B cell (primary cell): ENCODE measurements around the gene NUDT1. TPM values are rescaled to one million over a fixed set of nuclear protein-coding genes. Genes with fewer than 3 reads are reported as not detected.

Source experiments
- ATAC-seq: fragments of 200-7000 bp; cut with Tn5 transposase; one replicate; pipeline ENCODE4 v1.10.0; 2021; ENCODE audit warnings: low read depth, mild to moderate bottlenecking, moderate number of reproducible peaks, moderate library complexity
- CTCF ChIA-PET: fragments of 350-600 bp; sonication (Branson Sonifier 250); formaldehyde crosslinking; loops from one replicate; lab custom pipeline; 2021; ENCODE audit warnings: antibody characterized with exemption, inconsistent platforms; lab: Charles Lee
- POLR2A ChIA-PET: fragments of 350-600 bp; sonication (Branson Sonifier 250); formaldehyde crosslinking; loops from one replicate; lab custom pipeline; 2021; ENCODE audit warnings: antibody characterized with exemption; lab: Charles Lee
- DNase-seq: peaks from one replicate; pipeline ENCODE4 v3.0.0; 2013
- H2AFZ ChIP-seq: 2 replicates; pipeline ENCODE4 v1.6.1; 2012; ENCODE audit warnings: mild to moderate bottlenecking, low read depth, low read length; ENCODE audit not compliant: insufficient read depth, poor library complexity, severe bottlenecking
- H3K27ac ChIP-seq, 2 donors: 1 replicate in 1 of 2; 2 replicates in 1 of 2; pipeline ENCODE4 v1.5.1; 2012 to 2013; ENCODE audit warnings: low read length in 2 of 2, mild to moderate bottlenecking in 2 of 2, moderate library complexity in 1 of 2
- H3K27me3 ChIP-seq, 4 experiments: fragments of 200-600 bp in 1 of 4; sonication (generic) in 1 of 4; replicated peaks in 1 of 4; 1 replicate in 2 of 4; 2 replicates in 2 of 4; pipeline versions ENCODE4 v1.6.1 to v1.7.0; 2013 to 2016; ENCODE audit warnings: low read length in 3 of 4, mild to moderate bottlenecking in 2 of 4, mixed read lengths in 1 of 4, moderate library complexity in 1 of 4; ENCODE audit not compliant: insufficient read depth in 4 of 4, control insufficient read depth in 3 of 4; ENCODE audit errors: control extremely low read depth in 1 of 4
- H3K36me3 ChIP-seq, 2 experiments: replicated peaks in 1 of 2; 1 replicate in 1 of 2; 2 replicates in 1 of 2; pipeline versions ENCODE4 v1.6.1 to v1.7.1; 2013; ENCODE audit warnings: low read length in 1 of 2; ENCODE audit not compliant: insufficient read depth in 2 of 2, control insufficient read depth in 1 of 2; ENCODE audit errors: control extremely low read depth in 1 of 2, extremely low read depth in 1 of 2
- H3K4me1 ChIP-seq, 2 donors: fragments of 200-600 bp in 1 of 2; sonication (generic) in 1 of 2; 1 replicate in 1 of 2; 2 replicates in 1 of 2; pipeline versions ENCODE4 v1.5.1 to v1.6.1; 2013 to 2017; ENCODE audit warnings: low read length in 2 of 2; ENCODE audit not compliant: control insufficient read depth in 2 of 2, insufficient read depth in 2 of 2
- H3K4me2 ChIP-seq: replicated peaks from 2 replicates; pipeline ENCODE3; 2012; ENCODE audit warnings: mild to moderate bottlenecking, low read depth, low read length; ENCODE audit not compliant: poor library complexity, severe bottlenecking
- H3K4me3 ChIP-seq, 5 experiments: fragments of 200-600 bp in 1 of 5; sonication (generic) in 1 of 5; 1 replicate in 3 of 5; 2 replicates in 2 of 5; pipeline versions ENCODE4 v1.5.1 to v1.7.0; 2011 to 2016; ENCODE audit warnings: low read length in 4 of 5, mild to moderate bottlenecking in 4 of 5, low read depth in 2 of 5, control low read depth in 1 of 5, moderate library complexity in 1 of 5; ENCODE audit not compliant: insufficient read depth in 1 of 5; ENCODE audit errors: control extremely low read depth in 1 of 5, extremely low read depth in 1 of 5
- H3K79me2 ChIP-seq: fragments of 200-600 bp; sonication (generic); one replicate; pipeline ENCODE4 v1.6.0; 2016; ENCODE audit warnings: low read length; ENCODE audit not compliant: control insufficient read depth, insufficient read depth
- H3K9ac ChIP-seq: fragments of 200-600 bp; sonication (generic); 2 replicates; pipeline ENCODE4 v1.6.1; 2017; ENCODE audit warnings: mild to moderate bottlenecking, low read length, moderate library complexity
- H3K9me3 ChIP-seq, 3 donors: one replicate each; pipeline versions ENCODE4 v1.6.1 to v1.7.1; 2013; ENCODE audit warnings: low read length in 2 of 3; ENCODE audit not compliant: control insufficient read depth in 2 of 3, insufficient read depth in 1 of 3; ENCODE audit errors: control extremely low read depth in 1 of 3
- H4K20me1 ChIP-seq: 2 replicates; pipeline ENCODE4 v1.6.0; 2012; ENCODE audit warnings: mild to moderate bottlenecking, low read length; ENCODE audit not compliant: insufficient read depth, control insufficient read depth, poor library complexity, severe bottlenecking
- H3K27ac Mint-ChIP-seq: one replicate; pipeline ENCODE4 v1.8.0; 2021; ENCODE audit warnings: mixed read lengths
- H3K27me3 Mint-ChIP-seq: one replicate; pipeline ENCODE4 v1.8.0; 2021; ENCODE audit warnings: mixed read lengths
- H3K4me1 Mint-ChIP-seq: one replicate; pipeline ENCODE4 v1.8.0; 2021; ENCODE audit warnings: mixed read lengths
- H3K4me3 Mint-ChIP-seq: one replicate; pipeline ENCODE4 v1.8.0; 2021; ENCODE audit warnings: mixed read lengths
- H3K9me3 Mint-ChIP-seq: one replicate; pipeline ENCODE4 v1.8.0; 2022; ENCODE audit warnings: mixed read lengths; ENCODE audit not compliant: insufficient read depth
- EZH2 ChIP-seq: IDR thresholded peaks from 2 replicates; pipeline ENCODE4 v1.6.1; 2012; ENCODE audit warnings: borderline replicate concordance, low read depth, mild to moderate bottlenecking, moderate library complexity, low read length; ENCODE audit not compliant: insufficient read depth, poor library complexity, severe bottlenecking
- WGBS: methylation state at CpG from one replicate; pipeline ENCODE4 v1.1.5; 2013; ENCODE audit warnings: missing lambda C conversion rate; ENCODE audit not compliant: insufficient coverage; 5-methylcytosine and 5-hydroxymethylcytosine counted together
- intact Hi-C: fragments of 100-400 bp; cut with micrococcal nuclease; formaldehyde crosslinking; loops from one replicate; pipeline ENCODE4 v1.10.0; 2022
- polyA plus RNA-seq: library from polyadenylated mRNA; depleted of rRNA; stranded (reverse); fragments of >200 nt; gene quantifications from 2 replicates; pipeline ENCODE4 v1.2.3, GENCODE V29; 2012
- total RNA-seq, 2 donors: library from RNA; stranded (reverse); fragments of 120-200 nt in 1 of 2; gene quantifications; 1 replicate in 1 of 2; 2 replicates in 1 of 2; pipeline versions ENCODE4 v1.2.3 to v1.2.4, GENCODE V29; 2013 to 2022
- TF ChIP-seq, protein P1 (sequence below): fragments of 200-600 bp; IDR thresholded peaks from one replicate; pipeline ENCODE4 v1.8.0; 2022; ENCODE audit warnings: antibody characterized with exemption, mild to moderate bottlenecking

Gene NUDT1
- total and polyA plus RNA-seq, 2 donors (not counting 1 experiment from before 2014, with no cell fraction given): 21.1 to 22.9 TPM

GRCh38 chr7:2251841-2252771 is 10.1 kb downstream of the NUDT1 start:
- CTCF ChIA-PET: interaction anchor here (0.5 to 2.2 kb wide), 2 partner anchors 10 to 14 kb away, joined by 3 to 6 read pairs; partner anchors contain the start of genes MRM2 and NUDT1
- peak; percentile 50 for ATAC-seq

More at GRCh38 chr7:2251841-2252771, 10.1 kb downstream of the NUDT1 start:
- POLR2A ChIA-PET: no interaction called here
- H4K20me1 ChIP-seq: peaks cover 21% of the 10 kb centered on the region
- peak overlapping the region; percentile 46 for H3K27ac Mint-ChIP-seq
- peaks cover 0 to 40% of the 10 kb centered on the region in 2 experiments for H3K36me3 ChIP-seq
- H3K27ac ChIP-seq: peak overlapping the region in 1 of 2 donors; percentile 49
- peaks cover 13 to 28% of the 10 kb centered on the region in 2 donors for H3K4me1 ChIP-seq
- H3K4me2 ChIP-seq: no peak overlapping the region
- H3K9me3 Mint-ChIP-seq: no peaks in the 10 kb centered on the region
- peaks cover 0 to 4% (median 0%) of the 10 kb centered on the region in 3 donors for H3K9me3 ChIP-seq
- no peak for DNase-seq
- peaks cover 33% of the 10 kb centered on the region for H3K4me1 Mint-ChIP-seq
- peaks cover 6% of the 10 kb centered on the region for H3K79me2 ChIP-seq
- no peaks in the 10 kb centered on the region for H3K27me3 ChIP-seq
- no peaks in the 10 kb centered on the region for H3K27me3 Mint-ChIP-seq
- no peak overlapping the region for H3K4me3 Mint-ChIP-seq
- intact Hi-C loops: no loop called here
- no peak overlapping the region for H3K9ac ChIP-seq
- no peak overlapping the region for H2AFZ ChIP-seq
- TF ChIP-seq, protein P1, sequence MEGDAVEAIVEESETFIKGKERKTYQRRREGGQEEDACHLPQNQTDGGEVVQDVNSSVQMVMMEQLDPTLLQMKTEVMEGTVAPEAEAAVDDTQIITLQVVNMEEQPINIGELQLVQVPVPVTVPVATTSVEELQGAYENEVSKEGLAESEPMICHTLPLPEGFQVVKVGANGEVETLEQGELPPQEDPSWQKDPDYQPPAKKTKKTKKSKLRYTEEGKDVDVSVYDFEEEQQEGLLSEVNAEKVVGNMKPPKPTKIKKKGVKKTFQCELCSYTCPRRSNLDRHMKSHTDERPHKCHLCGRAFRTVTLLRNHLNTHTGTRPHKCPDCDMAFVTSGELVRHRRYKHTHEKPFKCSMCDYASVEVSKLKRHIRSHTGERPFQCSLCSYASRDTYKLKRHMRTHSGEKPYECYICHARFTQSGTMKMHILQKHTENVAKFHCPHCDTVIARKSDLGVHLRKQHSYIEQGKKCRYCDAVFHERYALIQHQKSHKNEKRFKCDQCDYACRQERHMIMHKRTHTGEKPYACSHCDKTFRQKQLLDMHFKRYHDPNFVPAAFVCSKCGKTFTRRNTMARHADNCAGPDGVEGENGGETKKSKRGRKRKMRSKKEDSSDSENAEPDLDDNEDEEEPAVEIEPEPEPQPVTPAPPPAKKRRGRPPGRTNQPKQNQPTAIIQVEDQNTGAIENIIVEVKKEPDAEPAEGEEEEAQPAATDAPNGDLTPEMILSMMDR: no peak
- no peak for TF ChIP-seq EZH2
- no peak overlapping the region for H3K4me3 ChIP-seq
- 87% methylated on average over 21 of the region's 24 CpGs for WGBS
